SU-DHL-6 (cell line): ENCODE data around the gene ZNF516.

Source experiments
- H2AFZ ChIP-seq: fragments of 200-600 bp; sonication (generic); 2 replicates; pipeline ENCODE4 v1.6.1; 2014; ENCODE audit warnings: low read depth, mild to moderate bottlenecking, moderate library complexity, mixed read lengths, antibody characterized with exemption, low read length; ENCODE audit not compliant: severe bottlenecking
- H3F3A ChIP-seq: fragments of 200-600 bp; shearing (Covaris generic); 2 replicates; pipeline ENCODE4 v1.6.0; 2016; ENCODE audit warnings: antibody characterized with exemption, mild to moderate bottlenecking; ENCODE audit not compliant: insufficient read depth
- H3K27ac ChIP-seq: fragments of 200-600 bp; sonication (generic); 2 replicates; pipeline ENCODE4 v1.5.1; 2016; ENCODE audit warnings: low read depth, mild to moderate bottlenecking, low read length, moderate library complexity, mixed read lengths
- H3K27me3 ChIP-seq: fragments of 200-600 bp; sonication (generic), shearing (Covaris generic); 2 replicates; pipeline ENCODE4 v1.6.0; 2014; ENCODE audit warnings: mild to moderate bottlenecking, low read length
- H3K36me3 ChIP-seq: fragments of 200-600 bp; sonication (generic); 2 replicates; pipeline ENCODE4 v1.6.1; 2014; ENCODE audit warnings: mild to moderate bottlenecking, low read length, mixed read lengths
- H3K4me2 ChIP-seq: fragments of 300-600, 200-600 bp; shearing (Covaris generic), sonication (generic); 2 replicates; pipeline ENCODE4 v1.6.0; 2014; ENCODE audit warnings: low read length, low read depth, mild to moderate bottlenecking; ENCODE audit not compliant: poor library complexity, severe bottlenecking
- H3K4me3 ChIP-seq: fragments of 200-600 bp; sonication (generic); 2 replicates; pipeline ENCODE4 v1.5.1; 2014; ENCODE audit warnings: antibody characterized with exemption, low read length, mild to moderate bottlenecking, mixed read lengths; ENCODE audit not compliant: insufficient read depth, poor library complexity, severe bottlenecking
- H3K79me2 ChIP-seq: fragments of 200-600 bp; sonication (generic); 2 replicates; pipeline ENCODE4 v1.6.1; 2014; ENCODE audit warnings: mild to moderate bottlenecking, low read length, moderate library complexity; ENCODE audit not compliant: insufficient read depth
- H3K9ac ChIP-seq: fragments of 200-600 bp; sonication (generic); 2 replicates; pipeline ENCODE4 v1.7.0; 2014; ENCODE audit warnings: mild to moderate bottlenecking, low read length
- H3K9me2 ChIP-seq: fragments of 200-600 bp; sonication (generic); replicated peaks from 2 replicates; pipeline ENCODE4 v1.6.1; 2014; ENCODE audit warnings: low read length; ENCODE audit not compliant: insufficient read depth
- H3K9me3 ChIP-seq: fragments of 200-600 bp; sonication (generic); 2 replicates; pipeline ENCODE4 v1.6.1; 2014; ENCODE audit warnings: low read length, mixed read lengths; ENCODE audit not compliant: insufficient read depth
- H4K20me1 ChIP-seq: fragments of 200-600 bp; sonication (generic); 2 replicates; pipeline ENCODE4 v1.6.1; 2014; ENCODE audit warnings: low read depth, mild to moderate bottlenecking, antibody characterized with exemption, low read length, moderate library complexity, mixed read lengths
- EZH2phosphoT487 ChIP-seq: fragments of 200-600 bp; sonication (generic), shearing (Covaris generic); conservative IDR thresholded peaks from 2 replicates; pipeline ENCODE4 v1.6.1; 2018; ENCODE audit warnings: mild to moderate bottlenecking, antibody characterized with exemption, low read length, moderate library complexity, mixed read lengths
- TF ChIP-seq, protein P1 (sequence below): fragments of 200-600 bp; sonication (generic); IDR thresholded peaks from one replicate; pipeline ENCODE4 v1.5.1; 2017; ENCODE audit warnings: antibody characterized with exemption, mild to moderate bottlenecking, low read length, moderate library complexity; ENCODE audit not compliant: insufficient read depth, poor library complexity, severe bottlenecking

The ZNF516 gene

DNA sequence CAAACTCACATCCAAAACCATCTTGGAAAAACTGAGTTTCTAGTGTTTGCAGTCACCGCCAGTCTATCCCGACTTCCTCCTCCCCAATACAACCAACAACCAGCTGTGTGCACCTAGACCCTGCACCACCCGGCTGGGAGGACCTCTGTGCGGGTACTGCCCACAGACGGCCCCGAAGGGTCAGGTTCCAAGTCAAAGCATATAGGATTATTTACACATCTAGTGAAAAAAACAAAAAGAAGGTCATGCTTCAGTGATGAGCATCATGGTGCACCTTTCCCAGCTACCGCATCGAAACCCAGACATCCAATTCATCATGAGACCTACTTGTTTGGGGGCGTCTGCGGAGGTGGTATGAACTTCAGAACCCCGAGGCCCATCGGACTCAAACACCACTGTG is 124.8 kb downstream of the ZNF516 start:
- Histone ChIP-seq H3K4me2 (no peak overlapping the region), H3K27me3 (no peaks in the 10 kb centered on the region), H3K27ac (no peak overlapping the region), H3K9me3 (no peaks in the 10 kb centered on the region), H3K36me3 (no peaks in the 10 kb centered on the region), H3K9ac (no peak overlapping the region), H3F3A (no peaks in the 10 kb centered on the region), H2AFZ (no peak overlapping the region), H3K4me3 (no peak overlapping the region), H4K20me1 (no peaks in the 10 kb centered on the region), H3K79me2 (no peaks in the 10 kb centered on the region; the same call in 1 of the 2 replicates), H3K9me2 (no peaks in the 10 kb centered on the region)
- TF ChIP-seq, protein P1, sequence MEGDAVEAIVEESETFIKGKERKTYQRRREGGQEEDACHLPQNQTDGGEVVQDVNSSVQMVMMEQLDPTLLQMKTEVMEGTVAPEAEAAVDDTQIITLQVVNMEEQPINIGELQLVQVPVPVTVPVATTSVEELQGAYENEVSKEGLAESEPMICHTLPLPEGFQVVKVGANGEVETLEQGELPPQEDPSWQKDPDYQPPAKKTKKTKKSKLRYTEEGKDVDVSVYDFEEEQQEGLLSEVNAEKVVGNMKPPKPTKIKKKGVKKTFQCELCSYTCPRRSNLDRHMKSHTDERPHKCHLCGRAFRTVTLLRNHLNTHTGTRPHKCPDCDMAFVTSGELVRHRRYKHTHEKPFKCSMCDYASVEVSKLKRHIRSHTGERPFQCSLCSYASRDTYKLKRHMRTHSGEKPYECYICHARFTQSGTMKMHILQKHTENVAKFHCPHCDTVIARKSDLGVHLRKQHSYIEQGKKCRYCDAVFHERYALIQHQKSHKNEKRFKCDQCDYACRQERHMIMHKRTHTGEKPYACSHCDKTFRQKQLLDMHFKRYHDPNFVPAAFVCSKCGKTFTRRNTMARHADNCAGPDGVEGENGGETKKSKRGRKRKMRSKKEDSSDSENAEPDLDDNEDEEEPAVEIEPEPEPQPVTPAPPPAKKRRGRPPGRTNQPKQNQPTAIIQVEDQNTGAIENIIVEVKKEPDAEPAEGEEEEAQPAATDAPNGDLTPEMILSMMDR, result no peak
- no peak for TF ChIP-seq EZH2phosphoT487

DNA sequence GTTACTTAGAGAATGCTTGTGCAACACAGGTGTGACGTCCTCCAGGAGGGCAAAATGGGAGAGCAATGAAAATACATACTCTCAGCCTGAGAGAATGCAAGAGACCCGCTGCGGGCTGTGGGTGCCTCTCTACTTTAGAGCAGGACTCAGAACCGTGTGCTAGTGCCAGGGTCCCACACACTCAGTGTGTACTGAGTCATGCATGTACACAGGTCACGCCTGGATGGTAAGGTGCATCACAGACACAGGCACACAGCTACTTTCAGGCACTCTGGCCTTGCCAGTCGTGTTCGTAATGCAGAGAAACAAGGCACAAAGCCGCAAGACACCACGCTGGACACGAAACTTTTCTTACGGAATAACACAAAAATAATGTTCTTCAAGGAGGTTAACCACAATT is 125.3 kb downstream of the ZNF516 start:
- H3F3A ChIP-seq, result no peaks in the 10 kb centered on the region
- no peak for TF ChIP-seq EZH2phosphoT487
- TF ChIP-seq, protein P1, result no peak
- H2AFZ ChIP-seq, result no peak overlapping the region
- no peaks in the 10 kb centered on the region for H3K9me2 ChIP-seq
- H3K79me2 ChIP-seq, result no peaks in the 10 kb centered on the region; the same call in 1 of the 2 replicates
- no peak overlapping the region for H3K4me3 ChIP-seq
- H3K4me2 ChIP-seq, result no peak overlapping the region
- H3K27ac ChIP-seq, result no peak overlapping the region
- H3K9me3 ChIP-seq, result no peaks in the 10 kb centered on the region
- H4K20me1 ChIP-seq, result no peaks in the 10 kb centered on the region
- no peak overlapping the region for H3K9ac ChIP-seq
- H3K36me3 ChIP-seq, result no peaks in the 10 kb centered on the region
- no peaks in the 10 kb centered on the region for H3K27me3 ChIP-seq

DNA sequence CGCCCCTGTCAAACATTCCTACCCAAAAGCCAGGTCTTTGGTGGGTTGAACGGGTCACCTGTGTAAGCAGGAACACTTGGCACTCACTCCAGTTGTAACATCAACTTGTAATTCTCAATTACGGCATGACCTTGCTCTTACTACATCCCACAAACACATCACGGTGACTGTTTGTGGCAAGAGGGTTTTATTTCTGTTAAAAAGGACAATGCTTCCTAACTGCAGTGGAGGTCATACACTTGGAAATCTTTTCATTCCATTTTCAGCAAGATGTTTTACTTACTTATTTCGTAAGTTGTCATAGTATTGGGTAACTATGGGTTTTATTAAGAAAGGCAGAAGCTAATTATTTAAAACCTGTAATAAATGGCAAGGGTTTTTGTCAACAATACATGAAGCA is 126.1 kb downstream of the ZNF516 start:
- no peaks in the 10 kb centered on the region for H3K36me3 ChIP-seq

More for the DNA sequence above, 126.1 kb downstream of the ZNF516 start:
- no peaks in the 10 kb centered on the region for H3F3A ChIP-seq
- H3K79me2 ChIP-seq, result no peaks in the 10 kb centered on the region; the same call in 1 of the 2 replicates
- H3K4me3 ChIP-seq, result no peak overlapping the region
- H3K9ac ChIP-seq, result no peak overlapping the region
- H3K27ac ChIP-seq, result no peak overlapping the region
- H3K9me2 ChIP-seq, result no peaks in the 10 kb centered on the region
- no peaks in the 10 kb centered on the region for H3K9me3 ChIP-seq
- H2AFZ ChIP-seq, result no peak overlapping the region
- H4K20me1 ChIP-seq, result no peaks in the 10 kb centered on the region
- no peak overlapping the region for H3K4me2 ChIP-seq
- TF ChIP-seq, protein P1, result no peak
- TF ChIP-seq EZH2phosphoT487, result no peak
- no peaks in the 10 kb centered on the region for H3K27me3 ChIP-seq
